ENCODE measurements around the gene RTF1. TPM values are rescaled to one million over a fixed set of nuclear protein-coding genes. Genes with fewer than 3 reads are reported as not detected.

RTF1 gene
- total and polyA plus RNA-seq, 2 donors (not counting 1 experiment from before 2014, with no cell fraction given), result 11.9 to 39.4 TPM

DNA sequence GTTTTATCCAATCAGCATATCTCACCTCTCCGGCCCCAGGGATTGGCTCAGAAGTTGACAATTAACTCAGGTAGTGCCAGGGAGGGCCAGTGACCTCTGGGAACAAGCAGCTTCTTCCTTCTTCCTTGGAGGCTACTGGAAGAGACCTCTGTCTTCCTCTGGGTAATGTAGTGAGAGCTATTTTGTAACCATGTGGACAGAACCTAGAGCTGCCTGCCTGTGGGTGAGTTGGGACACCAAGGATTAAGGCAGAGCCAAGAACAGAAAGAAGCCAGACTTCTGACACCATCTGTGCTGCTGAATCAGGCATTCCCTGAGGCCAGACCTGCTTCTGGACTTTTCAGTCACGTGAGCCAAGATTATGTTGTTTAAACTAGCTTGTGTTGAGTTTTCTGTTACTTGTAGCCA lies 8.7 kb upstream of the RTF1 start:
- intact Hi-C loops (cut with micrococcal nuclease), result no loop called here
- Histone ChIP-seq H3K27me3 (replicated peaks in 1 of 4; ENCODE audit: control extremely low read depth in 1 of 4, control insufficient read depth in 3 of 4, insufficient read depth in 4 of 4, low read length in 3 of 4) (no peaks in the 10 kb centered on the region), H3K4me1 (ENCODE audit: control insufficient read depth in 2 of 2, insufficient read depth in 2 of 2, low read length in 2 of 2) (peaks cover 0 to 3% of the 10 kb centered on the region in 2 donors), H3K4me2 (replicated peaks; ENCODE audit: low read depth, low read length, poor library complexity, severe bottlenecking) (no peak overlapping the region), H3K79me2 (ENCODE audit: control insufficient read depth, insufficient read depth, low read length) (peaks cover 2% of the 10 kb centered on the region), H3K9me3 (ENCODE audit: control extremely low read depth in 1 of 3, control insufficient read depth in 2 of 3, insufficient read depth in 1 of 3, low read length in 2 of 3) (no peaks in the 10 kb centered on the region), H3K36me3 (replicated peaks in 1 of 2; ENCODE audit: control extremely low read depth in 1 of 2, control insufficient read depth in 1 of 2, extremely low read depth in 1 of 2, insufficient read depth in 2 of 2, low read length in 1 of 2) (no peaks in the 10 kb centered on the region), H3K27ac (ENCODE audit: low read length in 2 of 2) (no peak overlapping the region), H4K20me1 (ENCODE audit: control insufficient read depth, insufficient read depth, low read length, poor library complexity, severe bottlenecking) (no peaks in the 10 kb centered on the region), H3K9ac (ENCODE audit: low read length) (no peak overlapping the region), H2AFZ (ENCODE audit: insufficient read depth, low read depth, low read length, poor library complexity, severe bottlenecking) (no peak overlapping the region), H3K4me3 (ENCODE audit: control extremely low read depth in 1 of 5, extremely low read depth in 1 of 5, insufficient read depth in 1 of 5, low read depth in 2 of 5, low read length in 4 of 5) (no peak overlapping the region)
- POLR2A ChIA-PET, result no interaction called here
- H3K27ac Mint-ChIP-seq, result no peak overlapping the region
- TF ChIP-seq, protein P1, sequence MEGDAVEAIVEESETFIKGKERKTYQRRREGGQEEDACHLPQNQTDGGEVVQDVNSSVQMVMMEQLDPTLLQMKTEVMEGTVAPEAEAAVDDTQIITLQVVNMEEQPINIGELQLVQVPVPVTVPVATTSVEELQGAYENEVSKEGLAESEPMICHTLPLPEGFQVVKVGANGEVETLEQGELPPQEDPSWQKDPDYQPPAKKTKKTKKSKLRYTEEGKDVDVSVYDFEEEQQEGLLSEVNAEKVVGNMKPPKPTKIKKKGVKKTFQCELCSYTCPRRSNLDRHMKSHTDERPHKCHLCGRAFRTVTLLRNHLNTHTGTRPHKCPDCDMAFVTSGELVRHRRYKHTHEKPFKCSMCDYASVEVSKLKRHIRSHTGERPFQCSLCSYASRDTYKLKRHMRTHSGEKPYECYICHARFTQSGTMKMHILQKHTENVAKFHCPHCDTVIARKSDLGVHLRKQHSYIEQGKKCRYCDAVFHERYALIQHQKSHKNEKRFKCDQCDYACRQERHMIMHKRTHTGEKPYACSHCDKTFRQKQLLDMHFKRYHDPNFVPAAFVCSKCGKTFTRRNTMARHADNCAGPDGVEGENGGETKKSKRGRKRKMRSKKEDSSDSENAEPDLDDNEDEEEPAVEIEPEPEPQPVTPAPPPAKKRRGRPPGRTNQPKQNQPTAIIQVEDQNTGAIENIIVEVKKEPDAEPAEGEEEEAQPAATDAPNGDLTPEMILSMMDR (IDR thresholded peaks at IDR 0.05), result no peak
- no peak for TF ChIP-seq EZH2 (IDR thresholded peaks at IDR 0.05; ENCODE audit: borderline replicate concordance, insufficient read depth, low read depth, low read length, poor library complexity, severe bottlenecking)
- no peak for DNase-seq
- WGBS (ENCODE audit: insufficient coverage), result 90% methylated on average over 2 of the region's 2 CpGs
- no peaks in the 10 kb centered on the region for H3K27me3 Mint-ChIP-seq
- peaks cover 7% of the 10 kb centered on the region for H3K4me1 Mint-ChIP-seq
- no peak for ATAC-seq (ENCODE audit: low read depth)
- CTCF ChIA-PET, result no interaction called here
- H3K9me3 Mint-ChIP-seq (ENCODE audit: insufficient read depth), result no peaks in the 10 kb centered on the region
- no peak overlapping the region for H3K4me3 Mint-ChIP-seq

DNA sequence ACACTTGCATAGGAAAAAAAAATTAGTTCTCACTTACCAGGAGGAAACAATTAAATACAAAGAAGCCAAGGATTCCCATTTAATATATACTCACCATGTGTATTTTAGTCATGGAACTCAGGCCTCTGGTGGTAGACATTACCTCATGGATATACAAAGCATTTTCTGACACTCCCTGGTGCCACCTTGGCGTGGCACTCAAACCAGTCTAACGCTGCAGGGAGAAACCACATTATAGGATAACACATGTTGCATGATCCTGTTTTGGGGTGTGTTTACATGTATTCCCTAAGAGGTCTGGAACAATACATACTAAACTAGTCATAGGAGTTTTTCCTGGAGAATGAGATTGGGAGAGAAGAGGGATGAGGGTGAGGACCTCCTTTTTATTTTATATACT lies 5.9 kb upstream of the RTF1 start:
- intact Hi-C loops (cut with micrococcal nuclease), result loop anchor here (10.0 kb wide), 1 partner anchor 506 kb away; no protein-coding TSS in a partner anchor
- no peak overlapping the region for H3K4me3 Mint-ChIP-seq
- Histone ChIP-seq H4K20me1 (ENCODE audit: control insufficient read depth, insufficient read depth, low read length, poor library complexity, severe bottlenecking) (no peaks in the 10 kb centered on the region), H3K79me2 (ENCODE audit: control insufficient read depth, insufficient read depth, low read length) (peaks cover 11% of the 10 kb centered on the region), H3K4me1 (ENCODE audit: control insufficient read depth in 2 of 2, insufficient read depth in 2 of 2, low read length in 2 of 2) (peaks cover under 1 to 9% of the 10 kb centered on the region in 2 donors), H3K9ac (ENCODE audit: low read length) (no peak overlapping the region), H3K27ac (ENCODE audit: low read length in 2 of 2) (no peak overlapping the region), H2AFZ (ENCODE audit: insufficient read depth, low read depth, low read length, poor library complexity, severe bottlenecking) (no peak overlapping the region), H3K27me3 (replicated peaks in 1 of 4; ENCODE audit: control extremely low read depth in 1 of 4, control insufficient read depth in 3 of 4, insufficient read depth in 4 of 4, low read length in 3 of 4) (no peaks in the 10 kb centered on the region), H3K4me3 (ENCODE audit: control extremely low read depth in 1 of 5, extremely low read depth in 1 of 5, insufficient read depth in 1 of 5, low read depth in 2 of 5, low read length in 4 of 5) (no peak overlapping the region), H3K9me3 (ENCODE audit: control extremely low read depth in 1 of 3, control insufficient read depth in 2 of 3, insufficient read depth in 1 of 3, low read length in 2 of 3) (no peaks in the 10 kb centered on the region), H3K4me2 (replicated peaks; ENCODE audit: low read depth, low read length, poor library complexity, severe bottlenecking) (no peak overlapping the region), H3K36me3 (replicated peaks in 1 of 2; ENCODE audit: control extremely low read depth in 1 of 2, control insufficient read depth in 1 of 2, extremely low read depth in 1 of 2, insufficient read depth in 2 of 2, low read length in 1 of 2) (no peaks in the 10 kb centered on the region)
- WGBS (ENCODE audit: insufficient coverage), result no CpG with 5 or more reads among the region's 2 CpGs
- H3K27ac Mint-ChIP-seq, result no peak overlapping the region
- ATAC-seq (ENCODE audit: low read depth) (no peak), DNase-seq (no peak)
- ChIA-PET CTCF (no interaction called here), POLR2A (no interaction called here)
- peaks cover 4% of the 10 kb centered on the region for H3K4me1 Mint-ChIP-seq
- H3K9me3 Mint-ChIP-seq (ENCODE audit: insufficient read depth), result no peaks in the 10 kb centered on the region
- TF ChIP-seq, protein P1 (IDR thresholded peaks at IDR 0.05), result no peak
- TF ChIP-seq EZH2 (IDR thresholded peaks at IDR 0.05; ENCODE audit: borderline replicate concordance, insufficient read depth, low read depth, low read length, poor library complexity, severe bottlenecking), result no peak
- H3K27me3 Mint-ChIP-seq, result no peaks in the 10 kb centered on the region
